Loucy (cell line): ENCODE data around the gene NRXN3.

ENCODE experiments used
- CTCF ChIP-seq: fragments of 200-600 bp; sonication (generic); conservative IDR thresholded peaks from 2 replicates; pipeline ENCODE4 v1.5.1; 2014; ENCODE audit warnings: mild to moderate bottlenecking, antibody characterized with exemption, low read length
- EZH2phosphoT487 ChIP-seq: fragments of 200-600 bp; IDR thresholded peaks from 2 replicates; pipeline ENCODE4 v1.6.1; 2018; ENCODE audit warnings: antibody characterized with exemption, mild to moderate bottlenecking, moderate library complexity, borderline replicate concordance

GRCh38 chr14:78245238-78245637, 75.1 kb downstream of the NRXN3 start:
- TF ChIP-seq CTCF (no peak), EZH2phosphoT487 (no peak)
